K562 (cell line): ENCODE data around the gene PGM2. TPM values are rescaled to one million over a fixed set of nuclear protein-coding genes. Genes with fewer than 3 reads are reported as not detected.

ENCODE experiments used
- BRF1 ChIP-seq: IDR thresholded peaks from 3 replicates; pipeline ENCODE4 v1.6.1; 2011; ENCODE audit warnings: borderline replicate concordance, mild to moderate bottlenecking; ENCODE audit not compliant: insufficient read length; ENCODE audit errors: extremely low read depth
- CBX8 ChIP-seq: fragments of 200-600 bp; sonication (generic); IDR thresholded peaks from 2 replicates; pipeline ENCODE4 v1.6.1; 2012; ENCODE audit warnings: borderline replicate concordance, mixed run types, low read depth, mild to moderate bottlenecking, moderate library complexity, mixed read lengths, low read length, control low read depth, inconsistent platforms; ENCODE audit not compliant: poor library complexity, severe bottlenecking; ENCODE audit errors: extremely low read depth
- CREM ChIP-seq: IDR thresholded peaks from 2 replicates; pipeline ENCODE4 v1.6.1; 2014; ENCODE audit warnings: antibody characterized with exemption, low read depth
- FIP1L1 ChIP-seq: fragments of 200-400 bp; formaldehyde crosslinking; IDR thresholded peaks from 2 replicates; pipeline ENCODE4 v1.6.1; 2018; ENCODE audit warnings: mild to moderate bottlenecking, low read depth, low read length; ENCODE audit not compliant: poor library complexity, severe bottlenecking
- FOXK2 ChIP-seq, 2 experiments: fragments of 450-650 bp; IDR thresholded peaks in 1 of 2; conservative IDR thresholded peaks in 1 of 2; 2 replicates each; pipeline ENCODE4 v1.6.1; 2016; ENCODE audit warnings: low read depth in 2 of 2, mild to moderate bottlenecking in 1 of 2
- HNRNPL ChIP-seq: fragments of 200-400 bp; formaldehyde crosslinking; IDR thresholded peaks from 2 replicates; pipeline ENCODE4 v1.6.1; 2017; ENCODE audit warnings: low read depth, mild to moderate bottlenecking, low read length
- NFE2L1 ChIP-seq: fragments of 450-650 bp; IDR thresholded peaks from 2 replicates; pipeline ENCODE4 v1.6.1; 2016; ENCODE audit warnings: missing genetic modification characterization, low read depth, mild to moderate bottlenecking, missing compliant biosample characterization, moderate library complexity, borderline replicate concordance
- RFX5 ChIP-seq: IDR thresholded peaks from 2 replicates; pipeline ENCODE4 v1.6.1; 2011; ENCODE audit warnings: low read depth, mild to moderate bottlenecking, improper control_type of control experiment, low read length
- SMAD4 ChIP-seq: fragments of 250-450 bp; sonication (Bioruptor Pico); conservative IDR thresholded peaks from 2 replicates; pipeline ENCODE4 v1.8.0; 2021; ENCODE audit warnings: inconsistent platforms, mild to moderate bottlenecking, moderate library complexity
- TRIM24 ChIP-seq, 2 experiments: fragments of 450-650 bp; IDR thresholded peaks; 2 replicates each; pipeline ENCODE4 v1.6.1; 2016
- XRCC3 ChIP-seq: fragments of 450-650 bp; IDR thresholded peaks from 2 replicates; pipeline ENCODE4 v1.6.1; 2017; ENCODE audit warnings: mild to moderate bottlenecking, moderate library complexity
- ZBTB7A ChIP-seq: IDR thresholded peaks from 2 replicates; pipeline ENCODE4 v1.6.1; 2011; ENCODE audit warnings: low read depth, mild to moderate bottlenecking, low read length, moderate library complexity, borderline replicate concordance; ENCODE audit not compliant: control insufficient read depth
- ZNF785 ChIP-seq: fragments of 250-450 bp; sonication (Bioruptor Pico); IDR thresholded peaks from 2 replicates; pipeline ENCODE4 v1.4.0; 2020; ENCODE audit warnings: mild to moderate bottlenecking
- polyA plus RNA-seq, 8 experiments: library from polyadenylated mRNA; depleted of rRNA in 4 of 8; stranded (reverse) in 5 of 8; unstranded in 3 of 8; fragments of >200 nt; fragmentation: Nextera tagmentation in 2 of 8; fragmentation: Illumina TruSeq in 1 of 8; extraction: Ambion mirVana in 2 of 8; extraction: Trizol in 1 of 8; gene quantifications; 2 replicates each; pipeline versions ENCODE4 v1.2.1 to v1.2.3, GENCODE V29; 2011 to 2014; ENCODE audit warnings: inconsistent platforms in 1 of 8, missing spikeins in 1 of 8
- total RNA-seq, 7 experiments: library from RNA; depleted of rRNA in 6 of 7; stranded (reverse); fragments of >200 nt in 6 of 7; fragmentation: Illumina TruSeq in 2 of 7; extraction: Trizol in 2 of 7; gene quantifications; 2 replicates each; pipeline versions ENCODE4 v1.2.1 to v1.2.3, GENCODE V29; 2011 to 2021; ENCODE audit warnings: low replicate concordance in 1 of 7
- TF ChIP-seq, protein P1 (sequence below): fragments of 200-800 bp; sonication (Bioruptor generic); IDR thresholded peaks from 2 replicates; pipeline ENCODE4 v1.6.1; 2017; ENCODE audit warnings: missing genetic modification characterization, missing compliant biosample characterization
- TF ChIP-seq, protein P2 (sequence below): fragments of 450-650 bp; IDR thresholded peaks from 2 replicates; pipeline ENCODE4 v1.6.1; 2014; ENCODE audit warnings: low read depth, mild to moderate bottlenecking, moderate library complexity, borderline replicate concordance

PGM2 gene
- total and polyA plus RNA-seq, 9 of the 15 experiments (the other 6 are each of a cell fraction or from before 2014, with no cell fraction given), result 15.2 to 77.3 (median 51.4) TPM

DNA sequence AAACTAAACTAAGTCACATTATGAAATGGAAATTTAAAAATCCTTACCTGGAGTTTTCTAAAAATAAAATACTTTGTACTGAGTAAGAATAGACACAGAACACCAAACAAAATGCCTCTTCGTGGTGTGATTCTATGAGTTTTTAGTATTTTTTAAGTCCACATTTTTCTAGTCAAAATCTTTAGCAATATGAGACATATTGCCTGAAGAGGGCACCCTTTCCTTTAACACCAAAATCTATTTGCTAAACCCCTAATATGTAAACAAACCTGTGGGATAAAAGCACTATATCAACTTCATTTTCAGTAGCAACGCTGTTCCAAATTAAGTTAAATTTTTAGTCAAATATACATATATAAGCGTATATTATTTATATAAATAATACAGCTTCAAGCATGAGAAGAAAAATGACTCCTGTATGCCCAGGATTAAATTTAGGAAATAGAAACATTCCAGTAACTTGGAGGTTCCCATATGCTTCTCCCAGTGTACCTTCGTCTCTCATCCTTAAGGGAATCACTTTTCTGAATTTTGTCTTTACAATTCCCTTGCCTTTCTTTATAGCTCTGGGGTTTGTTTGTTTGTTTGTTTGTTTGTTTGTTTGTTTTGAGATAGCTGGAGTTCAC, 23.0 kb upstream of the PGM2 start (continued):
- TF ChIP-seq NFE2L1 (no peak), CBX8 (no peak), FIP1L1 (no peak), CREM (no peak), TRIM24 (IDR thresholded peaks at IDR 0.05) (no peak), ZBTB7A (no peak), RFX5 (no peak), SMAD4 (no peak), BRF1 (no peak), XRCC3 (no peak), ZNF785 (no peak), HNRNPL (no peak), FOXK2 (conservative IDR thresholded peaks at IDR 0.05 in 1 of 2, IDR thresholded peaks at IDR 0.05 in 1 of 2; ENCODE audit: low read depth in 2 of 2) (peak; percentile 47 to 66; a peak in 2 of 4 replicates)
- TF ChIP-seq, protein P1, sequence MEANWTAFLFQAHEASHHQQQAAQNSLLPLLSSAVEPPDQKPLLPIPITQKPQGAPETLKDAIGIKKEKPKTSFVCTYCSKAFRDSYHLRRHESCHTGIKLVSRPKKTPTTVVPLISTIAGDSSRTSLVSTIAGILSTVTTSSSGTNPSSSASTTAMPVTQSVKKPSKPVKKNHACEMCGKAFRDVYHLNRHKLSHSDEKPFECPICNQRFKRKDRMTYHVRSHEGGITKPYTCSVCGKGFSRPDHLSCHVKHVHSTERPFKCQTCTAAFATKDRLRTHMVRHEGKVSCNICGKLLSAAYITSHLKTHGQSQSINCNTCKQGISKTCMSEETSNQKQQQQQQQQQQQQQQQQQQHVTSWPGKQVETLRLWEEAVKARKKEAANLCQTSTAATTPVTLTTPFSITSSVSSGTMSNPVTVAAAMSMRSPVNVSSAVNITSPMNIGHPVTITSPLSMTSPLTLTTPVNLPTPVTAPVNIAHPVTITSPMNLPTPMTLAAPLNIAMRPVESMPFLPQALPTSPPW (CRISPR knock-in tag), result no peak
- TF ChIP-seq, protein P2, sequence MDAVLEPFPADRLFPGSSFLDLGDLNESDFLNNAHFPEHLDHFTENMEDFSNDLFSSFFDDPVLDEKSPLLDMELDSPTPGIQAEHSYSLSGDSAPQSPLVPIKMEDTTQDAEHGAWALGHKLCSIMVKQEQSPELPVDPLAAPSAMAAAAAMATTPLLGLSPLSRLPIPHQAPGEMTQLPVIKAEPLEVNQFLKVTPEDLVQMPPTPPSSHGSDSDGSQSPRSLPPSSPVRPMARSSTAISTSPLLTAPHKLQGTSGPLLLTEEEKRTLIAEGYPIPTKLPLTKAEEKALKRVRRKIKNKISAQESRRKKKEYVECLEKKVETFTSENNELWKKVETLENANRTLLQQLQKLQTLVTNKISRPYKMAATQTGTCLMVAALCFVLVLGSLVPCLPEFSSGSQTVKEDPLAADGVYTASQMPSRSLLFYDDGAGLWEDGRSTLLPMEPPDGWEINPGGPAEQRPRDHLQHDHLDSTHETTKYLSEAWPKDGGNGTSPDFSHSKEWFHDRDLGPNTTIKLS, result no peak
